22Rv1 (cell line): ENCODE results near the gene PER2.
"Not testable (repeated sequence)": the region's sequence is repeated elsewhere in the genome, so short reads cannot be mapped to it uniquely, and the experiment has no call there.

Experiments used
- H3K27ac ChIP-seq: fragments of 450-650 bp; 2 replicates; pipeline ENCODE4 v1.5.1; 2017
- CTCF ChIP-seq: fragments of 450-650 bp; IDR thresholded peaks from 2 replicates; pipeline ENCODE4 v1.5.1; 2017; ENCODE audit warnings: mild to moderate bottlenecking
- ZFX ChIP-seq: fragments of 450-650 bp; IDR thresholded peaks from 2 replicates; pipeline ENCODE4 v1.6.1; 2017; ENCODE audit warnings: antibody characterized with exemption, borderline replicate concordance

Gene PER2

GRCh38 chr2:238331916-238332315 lies 43.5 kb upstream of the PER2 start:
- no peak overlapping the region for H3K27ac ChIP-seq
- TF ChIP-seq ZFX (no peak), CTCF (no peak)

DNA sequence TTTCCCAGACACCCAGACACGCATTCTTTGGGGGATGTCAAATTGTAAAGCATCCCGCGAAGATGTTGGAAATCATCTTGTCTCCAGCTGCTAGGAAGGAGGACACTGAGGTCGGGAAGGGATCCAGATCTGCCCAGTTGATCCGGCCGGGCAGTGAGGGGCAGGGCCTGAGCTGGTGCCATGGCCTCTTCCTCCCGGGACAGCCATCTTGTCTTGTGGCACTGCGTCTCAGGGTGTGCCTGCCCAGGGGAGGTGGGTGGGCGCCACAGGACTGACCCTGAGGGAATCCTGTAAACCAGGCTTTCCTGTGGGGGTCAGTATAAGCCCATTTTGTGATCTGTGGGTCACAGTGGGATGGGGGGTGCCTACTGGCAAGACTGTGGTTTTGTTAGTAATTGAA lies 42.0 kb upstream of the PER2 start:
- H3K27ac ChIP-seq, result no peak overlapping the region
- TF ChIP-seq CTCF, result no peak
- no peak for TF ChIP-seq ZFX

DNA sequence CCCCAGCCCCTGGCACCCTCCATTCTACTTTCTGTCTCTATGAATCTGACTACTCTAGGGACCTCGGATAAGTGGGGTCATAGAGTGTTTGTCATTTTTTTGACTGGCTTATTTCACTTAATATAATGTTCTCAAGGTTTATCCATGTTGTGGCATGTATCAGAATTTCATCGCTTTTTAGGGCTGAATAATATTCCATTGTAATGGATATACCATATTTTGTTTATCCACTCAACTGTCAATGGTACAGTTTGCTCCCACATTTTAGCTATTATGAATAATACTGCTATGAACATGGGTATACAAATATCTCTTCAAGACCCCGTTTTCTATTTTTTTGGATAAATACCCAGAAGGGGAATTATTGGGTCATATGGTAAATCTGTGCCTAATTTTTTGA lies 39.3 kb upstream of the PER2 start:
- TF ChIP-seq ZFX (no peak), CTCF (no peak)
- H3K27ac ChIP-seq, result no peak overlapping the region

- TF ChIP-seq ZFX (no peak), CTCF (no peak)
These were observed 38.5 kb upstream of the PER2 start for GRCh38 chr2:238326801-238327365.

GRCh38 chr2:238325694-238326093 lies 37.3 kb upstream of the PER2 start:
- H3K27ac ChIP-seq, result no peak overlapping the region
- TF ChIP-seq ZFX, result no peak
- no peak for TF ChIP-seq CTCF

More at GRCh38 chr2:238326801-238327365, 38.5 kb upstream of the PER2 start:
- H3K27ac ChIP-seq, result no peak overlapping the region

DNA sequence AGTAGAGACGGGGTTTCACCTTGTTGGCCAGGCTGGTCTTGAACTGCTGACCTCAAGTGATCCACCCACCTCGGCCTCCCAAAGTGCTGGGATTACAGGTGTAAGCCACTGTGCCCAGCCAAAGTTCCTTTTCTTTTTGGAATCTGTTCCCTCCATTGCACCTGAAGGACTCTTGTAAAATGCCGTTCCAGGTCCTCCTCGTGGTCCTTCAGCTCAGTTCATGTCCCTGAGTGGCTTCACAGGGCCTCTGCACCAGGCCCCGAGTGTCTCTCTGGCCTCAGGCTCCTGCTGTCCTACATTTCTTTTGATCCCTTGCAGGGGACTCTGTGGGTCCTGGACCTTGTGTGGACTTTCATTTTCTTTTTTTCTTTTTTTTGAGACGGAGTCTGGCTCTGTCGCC lies 35.8 kb upstream of the PER2 start:
- not testable (repeated sequence) for H3K27ac ChIP-seq

GRCh38 chr2:238322001-238322411 lies 33.6 kb upstream of the PER2 start:
- TF ChIP-seq CTCF, result no peak
- TF ChIP-seq ZFX, result no peak
- H3K27ac ChIP-seq, result no peak overlapping the region

DNA sequence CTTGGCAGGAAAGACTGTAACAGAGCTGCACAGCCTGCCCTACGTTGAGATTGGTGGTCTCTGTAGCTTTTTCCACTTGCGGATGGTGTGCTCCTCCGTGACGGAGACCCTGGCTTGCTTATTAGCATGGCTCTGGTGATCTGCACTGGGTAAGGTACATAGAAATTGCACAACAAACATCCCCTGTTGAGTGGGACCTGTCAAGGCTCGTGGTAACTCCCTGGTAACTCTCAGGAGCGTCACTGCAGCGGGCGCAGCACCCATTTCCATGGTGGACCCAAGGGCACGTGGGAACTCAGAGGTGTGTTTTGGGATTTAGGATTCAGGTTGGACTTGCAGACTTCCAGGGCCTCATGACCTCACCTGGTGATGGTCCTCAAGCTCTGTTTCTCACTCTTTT lies 33.1 kb upstream of the PER2 start:
- TF ChIP-seq ZFX (no peak), CTCF (no peak)
- peak overlapping the region; percentile 45 for H3K27ac ChIP-seq
